DOHH2 (cell line): ENCODE results near the gene SIT1.

Experiments
- EZH2phosphoT487 ChIP-seq: fragments of 200-600 bp; sonication (generic); IDR thresholded peaks from 2 replicates; pipeline ENCODE4 v1.6.1; 2017; ENCODE audit warnings: borderline replicate concordance, mild to moderate bottlenecking, antibody characterized with exemption, low read length, moderate library complexity, mixed read lengths
- TF ChIP-seq, protein P1 (sequence below): fragments of 200-600 bp; sonication (generic); IDR thresholded peaks from one replicate; pipeline ENCODE4 v1.5.1; 2014; ENCODE audit warnings: antibody characterized with exemption, mild to moderate bottlenecking, low read depth, low read length; ENCODE audit not compliant: poor library complexity, severe bottlenecking

DNA sequence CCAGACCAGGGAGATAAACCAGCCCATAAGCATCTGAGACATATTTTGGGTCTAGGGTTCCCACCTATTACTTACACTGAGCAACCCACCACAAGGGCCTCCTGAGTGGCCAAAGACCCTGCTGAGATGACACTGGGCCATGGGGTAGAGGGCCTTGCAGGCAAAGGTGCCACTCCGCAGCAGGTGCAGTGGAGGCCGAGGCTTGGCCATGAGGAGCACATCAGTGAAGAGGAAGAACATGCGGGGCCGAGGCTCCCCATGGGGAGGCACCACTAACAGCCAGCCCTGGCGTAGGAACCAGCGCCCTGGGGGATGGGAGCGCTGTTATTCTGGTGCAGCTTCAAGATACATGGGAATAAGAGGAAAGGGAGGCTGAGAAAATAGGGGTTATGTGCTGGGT, 11.7 kb upstream of the SIT1 start:
- TF ChIP-seq, protein P1, sequence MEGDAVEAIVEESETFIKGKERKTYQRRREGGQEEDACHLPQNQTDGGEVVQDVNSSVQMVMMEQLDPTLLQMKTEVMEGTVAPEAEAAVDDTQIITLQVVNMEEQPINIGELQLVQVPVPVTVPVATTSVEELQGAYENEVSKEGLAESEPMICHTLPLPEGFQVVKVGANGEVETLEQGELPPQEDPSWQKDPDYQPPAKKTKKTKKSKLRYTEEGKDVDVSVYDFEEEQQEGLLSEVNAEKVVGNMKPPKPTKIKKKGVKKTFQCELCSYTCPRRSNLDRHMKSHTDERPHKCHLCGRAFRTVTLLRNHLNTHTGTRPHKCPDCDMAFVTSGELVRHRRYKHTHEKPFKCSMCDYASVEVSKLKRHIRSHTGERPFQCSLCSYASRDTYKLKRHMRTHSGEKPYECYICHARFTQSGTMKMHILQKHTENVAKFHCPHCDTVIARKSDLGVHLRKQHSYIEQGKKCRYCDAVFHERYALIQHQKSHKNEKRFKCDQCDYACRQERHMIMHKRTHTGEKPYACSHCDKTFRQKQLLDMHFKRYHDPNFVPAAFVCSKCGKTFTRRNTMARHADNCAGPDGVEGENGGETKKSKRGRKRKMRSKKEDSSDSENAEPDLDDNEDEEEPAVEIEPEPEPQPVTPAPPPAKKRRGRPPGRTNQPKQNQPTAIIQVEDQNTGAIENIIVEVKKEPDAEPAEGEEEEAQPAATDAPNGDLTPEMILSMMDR, result no peak
- TF ChIP-seq EZH2phosphoT487, result no peak
